Gastrocnemius medialis (tissue), 4 donors: ENCODE measurements around the gene TPTE2. TPM values are rescaled to one million over a fixed set of nuclear protein-coding genes. Genes with fewer than 3 reads are reported as not detected.

Experiments used
- ATAC-seq, 2 donors: fragments of 150-250 bp; one replicate each; pipeline ENCODE4 v1.9.1; 2016
- DNase-seq, 2 donors: peaks; one replicate each; pipeline ENCODE4 v3.0.0-alpha.2; 2019
- H3K27ac ChIP-seq, 4 donors: fragments of 200-600 bp; sonication (generic); 1 replicate in 1 of 4; 2 replicates in 3 of 4; pipeline ENCODE4 v1.5.1; 2016 to 2018; ENCODE audit warnings: mild to moderate bottlenecking in 2 of 4, moderate library complexity in 1 of 4
- H3K27me3 ChIP-seq, 3 donors: fragments of 200-600 bp; sonication (generic) in 2 of 3; 1 replicate in 1 of 3; 2 replicates in 2 of 3; pipeline versions ENCODE4 v1.5.1 to v1.6.0; 2016 to 2019; ENCODE audit warnings: mild to moderate bottlenecking in 1 of 3, moderate library complexity in 1 of 3
- H3K36me3 ChIP-seq, 2 donors: fragments of 200-600 bp; sonication (generic) in 1 of 2; one replicate each; pipeline ENCODE4 v1.5.1; 2017 to 2018
- H3K4me1 ChIP-seq, 2 donors: fragments of 200-600 bp; sonication (generic) in 1 of 2; one replicate each; pipeline ENCODE4 v1.5.1; 2016 to 2017; ENCODE audit warnings: mild to moderate bottlenecking in 2 of 2
- H3K4me3 ChIP-seq, 4 donors: fragments of 200-600 bp; sonication (generic) in 3 of 4; 1 replicate in 1 of 4; 2 replicates in 3 of 4; pipeline ENCODE4 v1.5.1; 2016 to 2019; ENCODE audit warnings: mild to moderate bottlenecking in 2 of 4
- H3K9me3 ChIP-seq, 3 donors: fragments of 200-600 bp; sonication (generic) in 2 of 3; 1 replicate in 1 of 3; 2 replicates in 2 of 3; pipeline ENCODE4 v1.5.1; 2016 to 2019
- POLR2A ChIP-seq, 2 donors: fragments of 450-650 bp; IDR thresholded peaks; one replicate each; pipeline ENCODE4 v1.6.1; 2017; ENCODE audit warnings: antibody characterized with exemption in 2 of 2, mild to moderate bottlenecking in 2 of 2, moderate library complexity in 2 of 2
- in situ Hi-C, 4 donors: fragments of 200-750 bp; cut with MboI; loops; one replicate each; pipeline versions ENCODE4 v1.15.0 to v1.8.0; 2017; ENCODE audit warnings: low sequenced_read_pairs in 4 of 4
- intact Hi-C: fragments of 100-400 bp; cut with DNase I; formaldehyde crosslinking; loops from one replicate; pipeline ENCODE4 v1.15.1; 2023; ENCODE audit warnings: low total_unique reads
- total RNA-seq, 4 donors: library from RNA; depleted of rRNA; stranded (reverse); fragments of >200 nt; gene quantifications; one replicate each; pipeline versions ENCODE4 v1.1.0 to v1.2.3, GENCODE V29; 2016
- TF ChIP-seq, protein P1 (sequence below), 5 experiments: fragments of 450-650 bp in 3 of 5; fragments of 200-600 bp in 2 of 5; sonication (generic) in 2 of 5; IDR thresholded peaks in 4 of 5; conservative IDR thresholded peaks in 1 of 5; 1 replicate in 4 of 5; 2 replicates in 1 of 5; pipeline ENCODE4 v1.5.1; 2016 to 2019; ENCODE audit warnings: antibody characterized with exemption in 5 of 5, mild to moderate bottlenecking in 3 of 5, moderate library complexity in 3 of 5

The TPTE2 gene
- total RNA-seq, 4 donors from 2014 or later = not detected

DNA sequence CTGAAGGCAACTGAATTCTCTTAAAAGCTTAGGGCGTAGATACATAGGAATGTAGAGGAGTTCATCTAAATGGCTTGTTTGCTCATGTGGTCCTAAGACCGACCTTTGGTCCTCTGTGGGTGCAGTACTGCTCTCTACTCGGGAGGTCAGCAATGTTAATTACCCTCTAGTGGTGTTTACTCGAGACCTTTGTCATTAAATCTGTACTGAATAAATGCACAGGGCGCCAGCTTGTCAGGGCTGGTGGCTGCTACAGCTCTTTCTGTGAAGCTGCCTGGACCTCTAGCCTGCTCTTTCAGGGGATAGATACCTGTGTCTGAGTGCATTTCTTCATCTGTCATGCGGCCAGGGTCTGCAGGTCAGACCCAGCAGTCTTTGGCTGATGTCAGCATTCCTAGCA, 43.0 kb upstream of the TPTE2 start:
- H3K36me3 ChIP-seq = no peaks in the 10 kb centered on the region
- H3K4me3 ChIP-seq = no peak overlapping the region
- ATAC-seq (no peak), DNase-seq (no peak)
- peaks cover 0 to 4% of the 10 kb centered on the region in 2 donors for H3K4me1 ChIP-seq
- peaks cover 32 to 49% (median 36%) of the 10 kb centered on the region in 3 donors for H3K27me3 ChIP-seq
- H3K27ac ChIP-seq = no peak overlapping the region
- H3K9me3 ChIP-seq = no peaks in the 10 kb centered on the region
- TF ChIP-seq POLR2A (IDR thresholded peaks at IDR 0.05) = no peak
- TF ChIP-seq, protein P1, sequence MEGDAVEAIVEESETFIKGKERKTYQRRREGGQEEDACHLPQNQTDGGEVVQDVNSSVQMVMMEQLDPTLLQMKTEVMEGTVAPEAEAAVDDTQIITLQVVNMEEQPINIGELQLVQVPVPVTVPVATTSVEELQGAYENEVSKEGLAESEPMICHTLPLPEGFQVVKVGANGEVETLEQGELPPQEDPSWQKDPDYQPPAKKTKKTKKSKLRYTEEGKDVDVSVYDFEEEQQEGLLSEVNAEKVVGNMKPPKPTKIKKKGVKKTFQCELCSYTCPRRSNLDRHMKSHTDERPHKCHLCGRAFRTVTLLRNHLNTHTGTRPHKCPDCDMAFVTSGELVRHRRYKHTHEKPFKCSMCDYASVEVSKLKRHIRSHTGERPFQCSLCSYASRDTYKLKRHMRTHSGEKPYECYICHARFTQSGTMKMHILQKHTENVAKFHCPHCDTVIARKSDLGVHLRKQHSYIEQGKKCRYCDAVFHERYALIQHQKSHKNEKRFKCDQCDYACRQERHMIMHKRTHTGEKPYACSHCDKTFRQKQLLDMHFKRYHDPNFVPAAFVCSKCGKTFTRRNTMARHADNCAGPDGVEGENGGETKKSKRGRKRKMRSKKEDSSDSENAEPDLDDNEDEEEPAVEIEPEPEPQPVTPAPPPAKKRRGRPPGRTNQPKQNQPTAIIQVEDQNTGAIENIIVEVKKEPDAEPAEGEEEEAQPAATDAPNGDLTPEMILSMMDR (IDR thresholded peaks at IDR 0.05 in 4 of 5, conservative IDR thresholded peaks at IDR 0.05 in 1 of 5) = no peak
- in situ Hi-C loops (no loop called here), intact Hi-C loops (no loop called here)

DNA sequence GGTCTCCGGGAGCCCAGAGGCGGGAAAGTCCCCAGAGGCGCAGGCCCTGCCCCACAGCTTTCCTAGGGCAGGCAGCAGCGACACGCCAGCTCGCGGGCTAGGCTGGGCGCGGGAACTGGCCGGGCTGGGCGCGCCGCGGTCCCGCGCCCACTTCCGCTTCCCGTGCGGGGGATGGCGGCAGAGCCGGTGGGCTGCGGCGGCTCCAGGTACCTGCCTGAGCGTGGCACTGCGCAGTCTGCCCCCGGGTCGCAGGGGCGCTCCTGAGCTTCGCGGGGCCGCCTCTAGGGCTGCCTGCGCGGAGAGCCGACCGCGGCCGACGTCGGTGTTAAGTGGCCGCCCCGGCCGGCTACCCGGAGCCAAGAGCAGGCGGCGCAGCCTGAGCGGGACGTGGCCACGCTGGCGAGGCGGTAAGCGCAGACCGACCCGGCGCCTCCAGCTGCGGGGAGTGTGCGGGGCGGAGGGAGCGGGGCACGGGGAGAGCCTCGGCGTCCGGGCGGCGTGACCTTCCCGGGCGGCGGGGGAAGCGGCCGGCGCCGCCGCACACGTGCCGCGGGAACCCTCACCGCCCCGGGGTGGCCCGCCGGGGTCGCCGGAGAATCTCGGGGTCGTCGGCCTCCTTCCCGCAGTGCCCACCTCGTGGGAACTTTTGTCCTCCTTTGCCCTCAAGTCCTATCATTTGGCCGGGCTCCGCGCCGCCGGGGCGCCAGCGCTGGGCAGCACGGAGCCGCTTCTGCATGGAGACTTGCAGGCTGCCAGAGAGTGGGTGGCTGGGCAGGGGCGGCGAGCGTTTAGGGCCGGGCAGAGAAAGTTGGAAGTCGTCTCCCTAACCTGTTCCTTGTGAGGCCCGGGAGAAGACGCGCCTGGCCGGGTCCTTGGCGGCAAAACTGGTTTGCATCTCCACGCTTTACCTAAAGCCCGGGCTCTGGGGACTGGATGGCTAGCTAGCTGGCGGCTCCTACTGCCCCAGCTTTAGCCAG, 40.7 kb upstream of the TPTE2 start:
- Histone ChIP-seq H3K9me3 (no peaks in the 10 kb centered on the region), H3K4me3 (peak overlapping the region; percentile 36 to 57 (median 46)), H3K27ac (no peak overlapping the region), H3K36me3 (no peaks in the 10 kb centered on the region), H3K4me1 (peaks cover 0 to 4% of the 10 kb centered on the region in 2 donors), H3K27me3 (peaks cover 36 to 59% (median 37%) of the 10 kb centered on the region in 3 donors)
- in situ Hi-C loops = no loop called here
- intact Hi-C loops = no loop called here
- DNase-seq (no peak), ATAC-seq (peak in 1 of 2 donors; percentile 41)
- TF ChIP-seq, protein P1 (IDR thresholded peaks at IDR 0.05 in 4 of 5, conservative IDR thresholded peaks at IDR 0.05 in 1 of 5) = no peak
- TF ChIP-seq POLR2A (IDR thresholded peaks at IDR 0.05) = no peak

DNA sequence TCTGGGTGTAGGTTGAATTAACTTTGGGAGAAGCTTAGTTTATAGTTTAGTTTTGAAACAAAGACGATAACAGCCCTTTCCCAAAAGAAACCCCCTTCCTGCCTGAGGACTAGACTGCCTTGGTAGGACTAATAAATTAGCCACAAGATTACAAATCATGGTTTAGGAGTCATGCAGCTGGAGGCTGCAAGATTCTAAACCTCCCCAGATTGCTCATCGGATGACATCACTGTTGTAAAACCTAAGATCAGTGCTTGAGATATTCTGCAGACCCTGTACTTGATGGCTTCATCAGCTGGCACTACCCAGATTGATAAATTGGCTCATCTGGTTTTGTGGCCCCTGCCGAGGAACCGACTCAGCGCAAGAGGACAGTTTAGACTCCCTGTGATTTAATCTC, 36.2 kb upstream of the TPTE2 start:
- Histone ChIP-seq H3K4me3 (no peak overlapping the region), H3K27me3 (peaks cover 15 to 32% (median 17%) of the 10 kb centered on the region in 3 donors), H3K9me3 (no peaks in the 10 kb centered on the region), H3K36me3 (no peaks in the 10 kb centered on the region), H3K4me1 (peaks cover 0 to 4% of the 10 kb centered on the region in 2 donors), H3K27ac (no peak overlapping the region)
- DNase-seq = no peak
- ATAC-seq = no peak
- TF ChIP-seq POLR2A (IDR thresholded peaks at IDR 0.05) = no peak
- in situ Hi-C loops (no loop called here), intact Hi-C loops (no loop called here)

DNA sequence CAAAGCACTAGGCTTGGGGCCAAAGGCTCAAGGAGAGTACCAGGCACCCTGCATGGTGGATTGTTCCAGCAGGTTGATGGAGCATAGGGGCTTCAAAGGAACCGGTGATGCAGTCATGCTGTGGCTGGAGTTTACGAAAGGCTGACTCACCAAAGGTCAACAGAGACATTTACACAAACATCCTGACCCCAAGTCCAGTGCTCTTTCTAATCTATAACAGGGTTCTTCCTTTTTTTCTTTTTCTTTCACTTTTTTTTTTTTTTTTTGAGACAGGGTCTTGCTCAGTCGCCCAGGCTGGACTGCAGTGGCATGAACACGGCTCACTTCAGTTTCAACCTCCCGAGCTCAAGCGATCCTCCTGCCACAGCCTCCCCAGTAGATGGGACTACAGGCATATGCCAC, 35.6 kb upstream of the TPTE2 start:
- in situ Hi-C loops = no loop called here
- ATAC-seq (no peak), DNase-seq (no peak)
- TF ChIP-seq POLR2A (IDR thresholded peaks at IDR 0.05) = no peak
- TF ChIP-seq, protein P1 (IDR thresholded peaks at IDR 0.05 in 4 of 5, conservative IDR thresholded peaks at IDR 0.05 in 1 of 5) = no peak
- no peaks in the 10 kb centered on the region for H3K9me3 ChIP-seq
- intact Hi-C loops = no loop called here
- no peaks in the 10 kb centered on the region for H3K4me1 ChIP-seq
- no peaks in the 10 kb centered on the region for H3K36me3 ChIP-seq
- H3K27me3 ChIP-seq = peaks cover 9 to 27% (median 12%) of the 10 kb centered on the region in 3 donors
- no peak overlapping the region for H3K4me3 ChIP-seq
- H3K27ac ChIP-seq = no peak overlapping the region

DNA sequence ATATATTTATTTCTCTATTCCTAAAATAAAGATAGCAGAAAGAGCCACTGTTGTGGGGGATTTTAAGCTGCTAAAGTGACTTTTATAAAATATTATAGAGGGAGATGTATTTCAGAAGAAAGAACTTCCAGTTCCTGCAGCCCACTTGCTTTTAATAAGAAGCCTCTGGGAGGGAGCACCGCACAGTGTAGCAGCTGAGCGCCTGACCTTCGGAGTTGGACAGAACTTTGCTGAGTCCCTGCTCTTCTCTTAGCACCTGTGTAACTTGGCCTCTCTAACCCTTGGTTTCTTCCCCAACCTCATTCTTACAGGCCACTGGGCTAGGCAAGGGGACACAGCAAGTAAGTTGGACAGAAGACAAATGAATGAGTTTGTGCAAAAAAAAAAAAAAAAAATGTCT, 34.8 kb upstream of the TPTE2 start:
- Histone ChIP-seq H3K9me3 (no peaks in the 10 kb centered on the region), H3K27me3 (peaks cover under 1 to 18% (median 7%) of the 10 kb centered on the region in 3 donors), H3K4me1 (no peaks in the 10 kb centered on the region), H3K36me3 (no peaks in the 10 kb centered on the region), H3K27ac (no peak overlapping the region), H3K4me3 (no peak overlapping the region)
- ATAC-seq = no peak
- in situ Hi-C loops (no loop called here), intact Hi-C loops (no loop called here)
- TF ChIP-seq, protein P1 (IDR thresholded peaks at IDR 0.05 in 4 of 5, conservative IDR thresholded peaks at IDR 0.05 in 1 of 5) = no peak
- no peak for TF ChIP-seq POLR2A (IDR thresholded peaks at IDR 0.05)
- DNase-seq = no peak
